ENCODE results near the gene HIVEP3.

The HIVEP3 gene

DNA sequence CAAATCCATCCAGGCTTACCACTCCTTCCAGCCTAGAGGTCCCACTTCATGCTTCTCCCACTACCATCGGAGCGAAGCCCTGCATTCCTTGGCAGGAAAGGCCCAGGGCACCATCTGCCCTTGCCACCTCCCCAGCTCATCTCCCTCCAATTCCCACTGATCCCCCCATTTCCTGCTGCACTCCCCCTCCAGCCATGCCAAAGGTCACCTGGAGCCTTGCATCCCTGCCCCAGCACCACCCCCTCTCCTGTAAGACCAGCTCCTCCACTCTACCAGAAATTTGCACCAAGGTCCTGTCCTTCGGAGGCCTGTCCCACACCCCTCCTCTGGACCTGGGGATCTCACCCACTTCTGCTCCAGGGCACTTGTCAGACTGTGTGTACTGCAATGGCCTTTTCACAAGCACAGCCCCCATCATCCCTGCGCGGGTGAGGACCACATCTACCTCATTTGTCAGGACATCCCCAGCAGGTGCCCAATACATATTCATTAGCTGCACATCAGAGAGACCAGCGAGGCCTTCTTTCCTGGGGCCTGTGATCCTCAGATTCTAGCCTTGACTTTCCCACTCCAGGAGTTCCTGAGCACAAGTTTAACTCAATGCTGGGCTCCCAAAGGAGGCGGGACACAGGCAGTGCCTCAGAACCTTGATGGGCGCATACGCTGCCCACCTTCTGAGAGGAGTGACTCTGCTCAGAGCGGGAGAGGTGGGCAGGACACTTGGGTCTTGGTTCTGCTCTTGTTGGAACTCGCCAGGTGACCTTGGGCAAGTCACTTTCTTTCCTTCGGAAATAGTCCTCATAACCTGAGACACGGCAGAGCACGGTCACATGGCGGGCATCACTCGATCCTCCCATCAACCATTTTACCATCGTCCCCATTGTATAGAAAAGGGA, 384.3 kb downstream of the HIVEP3 start:
- DNase-seq (ENCODE audit: low spot score) = no peak

DNA sequence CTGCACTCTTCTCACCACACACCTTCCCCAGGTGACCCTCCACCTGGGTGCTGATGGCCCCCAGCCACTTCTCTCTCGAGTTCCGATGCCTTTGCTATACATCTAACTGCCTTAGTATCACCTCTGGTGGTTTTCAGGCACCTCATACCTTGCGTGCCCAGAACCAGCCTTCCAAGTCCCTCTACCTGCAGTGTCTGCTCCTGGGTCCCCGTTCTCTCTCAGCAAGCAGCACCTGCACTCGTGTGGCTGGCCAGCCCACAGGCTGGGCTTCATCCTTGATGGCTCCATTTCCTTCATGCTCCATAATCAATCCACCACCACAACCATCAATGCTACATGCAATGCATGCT, 385.0 kb downstream of the HIVEP3 start:
- no peak for DNase-seq (ENCODE audit: low spot score)

DNA sequence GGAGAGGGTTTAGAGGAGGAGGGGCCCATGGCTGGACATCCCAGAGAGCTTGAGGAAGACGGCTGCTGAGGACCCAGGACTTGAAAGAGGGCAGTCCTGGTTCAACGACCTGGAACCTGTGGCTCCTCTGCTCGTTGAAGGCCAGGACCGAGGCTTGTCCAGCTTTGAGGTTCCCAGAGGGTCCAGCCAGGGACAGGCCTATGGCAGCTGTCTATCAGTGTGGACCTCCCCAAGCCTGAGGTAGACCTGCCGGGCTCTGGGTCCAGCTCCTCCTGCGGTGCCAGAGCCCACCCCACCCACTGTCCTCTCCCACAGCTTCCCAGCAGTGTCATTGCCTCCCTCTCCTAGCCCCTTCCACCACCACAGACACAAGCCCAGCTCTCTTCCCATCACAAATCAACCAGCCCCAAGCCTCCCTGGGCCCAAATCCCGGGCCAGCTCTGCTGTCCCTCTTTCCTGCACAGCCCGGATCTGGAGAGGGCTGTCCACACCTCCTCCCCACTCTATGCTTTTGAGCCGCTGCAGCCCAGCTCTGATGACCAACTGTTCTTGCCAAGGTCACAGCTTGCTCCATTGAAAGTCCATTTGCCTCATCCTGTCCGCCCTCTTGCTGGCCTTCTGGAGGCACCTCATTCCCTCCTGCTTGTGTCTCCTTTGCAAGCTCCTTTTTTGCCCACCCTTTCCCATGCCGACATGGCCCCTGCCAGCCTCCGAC, 385.5 kb downstream of the HIVEP3 start:
- no peak for DNase-seq (ENCODE audit: low spot score)

DNA sequence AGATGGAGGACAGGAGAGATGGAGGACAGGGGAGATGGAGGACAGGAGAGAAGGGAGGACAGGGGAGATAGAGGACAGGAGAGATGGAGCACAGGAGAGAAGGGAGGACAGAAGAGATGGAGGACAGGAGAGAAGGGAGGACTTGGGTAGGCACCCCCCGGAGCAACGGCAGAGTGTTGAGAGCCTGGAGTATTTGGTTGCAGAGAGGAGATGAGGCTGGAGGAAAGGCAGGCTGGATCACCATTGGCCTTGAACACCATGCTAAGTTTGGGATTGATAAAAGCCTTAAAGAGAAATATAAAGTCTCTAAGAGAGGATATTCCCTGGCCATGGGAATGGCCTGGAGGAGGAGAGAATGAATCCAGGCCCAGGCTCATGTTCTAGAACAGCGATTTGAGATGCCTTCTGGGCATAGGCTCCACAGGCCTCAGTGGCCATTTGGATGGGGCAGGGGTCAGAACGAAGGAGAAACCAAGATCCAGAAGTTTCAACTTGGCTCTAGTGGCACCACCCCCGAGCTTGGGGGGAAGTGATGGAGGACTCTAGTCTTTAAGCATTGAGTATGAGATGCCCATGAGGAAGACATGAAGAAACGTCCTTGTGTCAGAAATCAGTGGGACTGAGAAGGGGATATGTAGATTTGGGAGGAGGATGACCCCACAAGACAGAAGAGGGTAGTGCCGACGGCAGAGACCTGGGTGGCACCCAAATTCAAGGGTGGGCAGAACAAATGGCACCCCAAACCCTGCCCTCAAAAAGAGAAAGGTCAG, 386.3 kb downstream of the HIVEP3 start:
- DNase-seq (ENCODE audit: low spot score) = no peak

DNA sequence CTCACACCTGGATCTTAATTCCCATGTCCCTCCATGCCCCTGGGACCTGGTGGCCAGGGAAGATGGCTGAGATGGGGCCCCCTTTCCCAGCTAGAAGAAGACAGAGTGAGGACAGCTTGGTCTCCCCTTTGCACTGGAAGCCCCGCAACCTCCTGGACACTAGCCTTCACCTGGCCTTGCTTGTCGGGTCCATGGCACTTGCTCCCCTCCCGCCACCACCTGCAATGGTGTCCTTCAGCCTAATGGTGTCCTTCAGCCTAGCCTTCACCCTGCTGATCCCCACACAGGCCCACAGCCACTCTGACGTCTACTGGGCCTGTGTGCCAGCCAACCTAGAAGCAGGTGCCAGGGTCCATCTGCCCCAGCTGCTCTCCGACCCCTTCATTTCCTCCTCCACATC, 388.3 kb downstream of the HIVEP3 start:
- DNase-seq (ENCODE audit: low spot score) = no peak

DNA sequence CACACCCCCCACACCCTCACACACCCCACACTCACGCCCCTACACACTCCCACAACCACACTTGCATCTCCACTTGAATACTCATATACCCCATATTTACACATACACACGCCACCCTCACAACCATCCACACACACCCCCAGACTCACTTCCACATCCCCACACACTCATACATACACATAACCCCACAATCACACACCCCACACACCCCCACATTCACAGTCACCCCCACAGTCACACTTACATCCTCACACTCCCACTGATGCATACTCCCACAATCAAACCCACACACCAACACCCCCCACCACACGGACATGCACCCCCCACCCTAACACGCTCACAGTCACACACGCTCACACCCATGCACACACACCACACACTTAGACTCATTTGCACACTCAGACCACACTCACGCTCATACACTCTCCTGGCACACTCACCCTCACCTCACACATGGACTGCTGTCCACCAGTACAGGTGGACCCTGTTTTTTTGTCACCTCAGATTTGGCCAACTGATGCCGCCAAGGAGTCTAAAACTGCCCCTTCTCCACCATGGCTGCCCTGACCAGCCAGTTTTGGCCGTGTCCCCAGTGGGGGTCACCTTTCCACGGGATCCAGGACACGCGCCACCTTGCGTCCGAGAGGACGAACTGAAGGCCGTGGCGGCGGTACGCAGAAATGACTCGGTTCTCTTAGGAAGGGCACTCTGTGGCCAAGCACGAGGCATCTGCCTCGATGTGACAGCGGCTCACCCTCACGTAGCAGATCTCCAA, 388.9 kb downstream of the HIVEP3 start:
- no peak for DNase-seq (ENCODE audit: low spot score)

DNA sequence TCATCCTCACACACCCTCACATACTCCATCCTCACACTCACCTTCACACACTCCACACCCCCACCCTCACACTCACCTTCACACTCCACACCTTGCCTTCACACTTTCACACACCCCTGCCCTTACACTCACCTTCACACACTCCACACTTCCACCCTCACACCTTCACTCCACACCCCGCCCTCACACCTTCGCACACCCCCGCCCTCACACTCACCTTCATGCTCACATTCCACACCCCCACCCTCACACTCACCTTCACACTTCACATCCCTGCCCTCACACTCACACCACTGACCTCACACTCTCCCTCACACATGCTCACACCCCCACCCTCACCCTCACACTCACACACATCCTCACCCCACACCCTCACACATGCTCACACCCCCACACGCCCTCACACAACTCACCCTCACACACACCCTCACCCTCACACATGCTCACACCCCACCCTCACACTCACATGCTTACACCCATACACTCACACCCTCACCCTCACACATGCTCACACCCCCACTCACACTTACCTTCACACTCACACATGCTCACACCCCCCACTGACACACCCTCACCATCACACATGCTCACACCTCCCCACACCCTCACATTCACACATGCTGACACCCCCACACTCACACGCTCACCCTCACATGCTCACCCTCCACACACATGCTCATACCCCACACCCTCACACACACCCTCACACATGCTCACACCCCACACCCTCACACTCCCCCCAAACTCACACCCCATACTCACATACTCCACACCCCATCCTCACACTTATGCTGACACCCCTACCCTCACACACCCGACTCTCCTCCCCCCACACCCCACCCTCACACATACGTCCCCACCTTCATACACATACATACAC, 389.8 kb downstream of the HIVEP3 start:
- no peak for DNase-seq (ENCODE audit: low spot score)

DNA sequence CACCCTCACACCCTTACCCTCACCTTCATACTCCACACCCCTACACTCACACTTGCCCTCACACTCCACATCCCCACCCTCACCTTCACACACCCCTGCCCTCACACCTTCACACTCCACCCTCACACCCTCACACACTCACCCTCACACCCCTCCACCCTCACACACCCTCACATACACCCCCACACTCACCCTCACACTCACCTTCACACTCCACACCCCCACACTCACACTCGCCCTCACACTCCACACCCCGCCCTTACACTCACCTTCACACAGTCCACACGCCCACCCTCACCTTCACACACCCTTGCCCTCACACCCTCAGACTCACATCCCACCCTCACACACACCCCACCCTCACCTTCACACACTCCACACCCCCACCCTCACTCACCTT, 390.6 kb downstream of the HIVEP3 start:
- no peak for DNase-seq (ENCODE audit: low spot score)

DNA sequence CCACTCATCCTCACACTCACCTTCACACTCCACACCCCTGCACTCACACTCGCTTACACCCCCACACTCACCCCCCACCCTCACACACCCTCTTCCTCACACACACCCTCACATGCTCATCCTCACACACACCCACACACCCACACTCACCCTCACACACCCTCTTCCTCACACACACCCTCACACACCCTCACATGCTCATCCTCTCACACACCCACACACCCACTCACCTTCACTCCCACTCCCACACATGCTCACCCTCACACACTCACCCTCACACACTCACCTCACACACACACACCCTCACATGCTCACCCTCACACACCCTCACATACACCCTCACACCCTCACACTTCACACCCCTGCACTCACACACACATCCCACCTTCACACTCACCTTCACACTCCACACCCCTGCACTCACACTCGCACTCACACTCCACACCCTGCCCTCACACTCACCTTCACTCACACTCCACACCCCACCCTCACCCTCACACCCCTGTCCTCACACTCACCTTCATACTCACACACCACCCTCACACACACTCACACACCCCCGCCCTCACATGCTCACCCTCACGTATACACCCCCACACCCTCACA, 391.7 kb downstream of the HIVEP3 start:
- no peak for DNase-seq (ENCODE audit: low spot score)

DNA sequence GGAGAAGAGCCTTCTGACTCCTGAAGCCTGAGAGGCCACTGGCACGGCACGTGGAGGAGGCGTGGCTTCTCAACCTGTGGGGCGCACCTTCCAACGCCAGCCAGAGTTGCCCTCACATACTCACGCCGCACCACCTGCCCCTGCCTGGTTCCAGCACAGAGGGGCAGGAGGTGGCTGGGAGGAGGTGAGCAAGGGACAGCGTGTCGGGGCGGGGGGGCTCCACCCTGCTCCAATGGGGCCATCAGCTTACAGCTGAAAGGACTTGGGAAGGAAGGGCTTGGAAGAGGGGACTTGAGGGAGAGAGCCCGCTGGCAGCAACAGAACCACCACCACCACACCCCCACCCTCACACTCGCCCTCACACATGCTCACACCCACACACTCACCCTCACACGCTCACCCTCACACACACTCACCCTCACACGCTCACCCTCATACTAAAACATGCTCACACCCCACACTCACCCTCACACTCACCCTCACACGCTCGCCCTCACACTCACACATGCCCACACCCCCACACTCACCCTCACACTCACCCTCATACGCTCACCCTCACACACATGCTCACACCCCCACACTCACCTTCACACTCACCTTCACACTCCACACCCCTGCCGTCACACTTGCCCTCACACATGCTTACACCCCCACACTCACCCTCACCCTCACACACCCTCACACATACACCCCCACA, 392.7 kb downstream of the HIVEP3 start:
- DNase-seq (ENCODE audit: low spot score) = no peak

DNA sequence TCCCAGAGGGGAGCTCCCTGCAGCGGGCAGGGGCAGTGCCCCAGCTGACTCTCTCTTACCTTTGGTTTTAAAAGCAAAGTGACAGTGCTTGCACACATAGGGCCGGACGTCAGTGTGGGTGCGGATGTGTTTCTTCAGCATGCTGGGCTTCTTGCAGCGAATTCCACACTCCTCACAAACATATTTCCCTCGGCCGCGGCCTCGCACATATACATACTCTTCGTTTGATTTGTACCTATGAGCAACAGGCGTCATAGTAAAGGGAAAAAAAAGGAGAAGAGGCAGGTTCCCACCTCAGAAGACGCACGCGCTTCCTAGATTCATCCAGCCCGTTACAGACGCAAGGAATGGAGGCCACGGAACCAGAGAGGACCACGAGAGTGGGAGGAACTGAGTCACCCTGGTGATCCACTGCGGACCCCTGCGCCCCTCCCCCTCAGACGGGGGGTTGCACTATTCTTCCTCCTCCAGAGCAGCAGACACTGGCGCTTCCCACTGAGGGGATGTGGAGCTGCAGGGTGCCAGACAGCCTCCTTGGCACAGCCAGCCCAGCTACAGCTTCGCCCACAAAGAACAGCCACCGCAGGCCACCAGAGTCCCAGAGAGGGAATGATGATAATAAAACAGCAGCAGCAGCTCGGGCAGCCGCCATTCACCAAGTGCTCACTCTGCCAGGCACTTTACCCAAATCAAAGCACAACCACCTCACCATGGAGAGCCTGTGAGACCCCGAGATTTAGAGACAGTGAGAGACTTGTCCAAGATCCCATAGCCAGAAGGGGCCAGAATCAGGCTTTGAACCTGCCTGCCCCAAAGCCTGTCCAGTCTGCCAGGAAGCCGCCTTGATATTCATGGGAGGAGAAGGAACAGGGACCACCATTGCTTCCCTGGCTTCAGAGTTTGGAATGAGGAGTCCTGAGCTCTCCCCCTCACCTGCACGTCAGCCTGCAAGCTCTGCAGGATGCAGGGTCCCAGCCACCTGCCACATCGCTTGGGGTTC, 393.7 kb downstream of the HIVEP3 start:
- no peak for DNase-seq (ENCODE audit: low spot score)

DNA sequence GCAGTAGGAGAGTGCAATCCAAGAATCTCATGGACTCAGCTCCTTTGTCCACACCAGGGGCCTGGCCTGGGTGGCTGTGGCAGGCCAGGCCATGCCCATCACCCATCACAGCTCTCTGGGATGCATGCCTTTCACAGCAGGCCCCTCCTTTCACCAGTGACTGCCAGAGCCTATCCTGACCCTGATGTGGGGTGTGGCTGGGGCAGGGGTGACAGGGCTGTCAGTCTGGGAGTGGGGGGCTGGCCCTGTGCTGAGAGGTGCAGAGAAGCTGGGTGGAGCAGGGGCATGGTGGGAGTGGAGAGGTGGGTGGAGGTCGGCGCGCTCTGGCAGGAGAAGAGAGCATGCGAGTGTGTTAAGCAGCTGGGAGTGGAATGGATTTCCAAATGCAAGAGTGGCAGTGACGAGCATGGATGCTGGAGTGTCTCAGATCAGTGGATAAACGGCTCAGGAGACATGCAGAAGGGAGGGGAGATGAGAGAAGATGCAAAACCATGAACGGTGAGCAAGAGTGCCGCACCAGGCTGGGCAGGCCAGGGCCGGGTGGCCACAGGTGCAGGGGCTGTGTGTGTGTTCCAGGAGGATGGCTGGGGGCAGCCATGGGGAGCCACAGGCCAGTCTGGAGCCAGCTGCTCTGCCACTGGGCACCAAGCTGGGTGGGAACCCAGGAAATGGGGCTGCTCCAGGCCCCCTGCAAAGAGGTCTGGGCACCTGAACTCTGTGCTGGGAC, 394.6 kb downstream of the HIVEP3 start:
- DNase-seq (ENCODE audit: low spot score) = no peak

DNA sequence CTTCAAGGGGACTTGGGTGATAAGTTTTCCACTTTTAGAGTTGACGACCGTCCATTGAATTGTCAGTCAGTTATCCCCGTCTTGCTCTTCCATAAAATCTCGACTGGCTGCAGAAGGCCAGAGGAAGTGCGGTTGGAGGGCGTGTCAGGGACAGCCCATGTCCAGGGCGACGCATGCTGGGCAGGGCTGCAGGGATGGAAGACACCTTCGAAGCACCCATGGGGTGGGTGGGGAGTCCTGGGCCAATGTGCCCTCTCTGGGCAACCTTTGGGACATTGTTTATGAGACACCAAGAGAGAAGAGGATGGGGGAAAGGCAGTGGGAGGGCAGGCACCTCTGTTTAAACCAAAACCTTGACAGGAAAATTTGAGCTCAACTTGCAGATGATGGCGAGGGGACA, 395.7 kb downstream of the HIVEP3 start:
- no peak for DNase-seq (ENCODE audit: low spot score)

DNA sequence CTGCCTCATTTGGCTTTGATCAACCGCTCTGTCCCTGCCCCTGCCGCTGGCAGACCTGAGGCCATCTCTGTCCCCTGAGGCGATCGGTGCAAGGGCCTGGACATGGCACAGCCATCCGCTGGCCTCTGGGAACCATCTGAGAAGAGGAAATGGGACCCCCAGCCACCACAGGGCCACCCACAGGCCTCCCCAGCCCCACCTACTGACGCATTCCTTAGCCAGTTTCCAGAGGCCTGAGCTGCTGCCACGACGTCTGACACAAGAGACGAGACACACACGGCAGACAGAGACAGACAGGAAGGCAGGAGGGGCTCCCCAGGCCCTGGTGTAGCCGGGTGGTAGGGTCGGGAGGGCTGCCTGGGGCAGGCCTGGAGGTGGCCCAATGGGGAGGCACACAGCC, 397.0 kb downstream of the HIVEP3 start:
- DNase-seq (ENCODE audit: low spot score) = no peak

DNA sequence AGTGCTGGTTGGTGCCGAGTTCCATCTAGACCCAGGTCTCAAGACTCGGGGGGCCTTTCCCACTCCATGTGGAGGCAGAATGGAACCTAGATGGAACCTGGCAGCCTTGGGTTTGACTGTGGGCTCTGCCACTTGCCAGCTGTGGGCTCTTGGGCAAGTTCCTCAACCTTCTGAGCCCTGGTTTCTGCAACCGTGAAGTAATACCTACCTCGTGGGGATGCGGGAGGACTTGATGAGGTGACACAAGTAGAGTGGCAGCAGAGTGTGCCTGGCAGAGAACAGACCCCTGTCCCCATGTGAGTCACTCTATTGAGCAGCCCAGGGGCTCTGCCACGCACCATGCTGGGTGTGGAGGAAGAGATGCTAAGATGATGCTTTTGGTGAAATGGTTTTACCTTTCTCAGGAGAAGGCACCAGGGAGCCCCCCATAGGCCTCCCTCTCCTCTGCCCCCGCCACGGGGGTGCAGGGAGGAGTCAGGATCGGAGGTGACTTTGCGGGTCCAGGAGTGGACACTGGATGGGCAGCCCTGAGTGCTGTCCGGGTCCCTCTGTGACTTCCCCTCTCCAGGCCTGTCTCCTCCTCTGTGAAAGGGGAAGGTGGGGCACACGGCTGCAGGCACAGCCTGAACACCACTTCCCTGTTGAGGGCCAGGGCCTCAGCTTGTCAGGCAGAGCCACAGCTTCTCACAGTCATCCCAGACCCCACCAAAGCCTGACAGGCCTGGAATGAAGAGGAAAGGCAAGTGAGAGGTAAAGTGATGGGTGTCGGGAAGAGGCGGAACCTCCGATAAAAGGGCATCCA, 397.6 kb downstream of the HIVEP3 start:
- DNase-seq (ENCODE audit: low spot score) = no peak

DNA sequence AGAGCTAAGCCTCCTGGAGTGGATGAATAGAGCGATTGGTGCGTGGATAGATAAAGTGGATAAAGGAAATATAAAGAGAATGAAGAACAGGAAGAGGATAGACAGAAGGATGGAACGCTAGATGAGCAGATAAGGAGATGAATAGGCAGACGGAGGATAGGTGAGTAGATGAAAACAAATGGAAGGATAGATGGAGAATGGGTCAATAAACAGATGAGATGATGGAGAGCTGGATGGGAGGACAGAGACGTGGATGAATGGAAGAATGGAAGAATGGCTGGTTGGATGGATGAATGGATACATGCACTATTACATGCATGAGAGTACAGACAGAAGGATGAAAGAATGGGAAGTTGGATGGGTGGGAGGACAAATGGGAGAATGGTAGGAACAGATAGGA, 399.1 kb downstream of the HIVEP3 start:
- no peak for DNase-seq (ENCODE audit: low spot score)

DNA sequence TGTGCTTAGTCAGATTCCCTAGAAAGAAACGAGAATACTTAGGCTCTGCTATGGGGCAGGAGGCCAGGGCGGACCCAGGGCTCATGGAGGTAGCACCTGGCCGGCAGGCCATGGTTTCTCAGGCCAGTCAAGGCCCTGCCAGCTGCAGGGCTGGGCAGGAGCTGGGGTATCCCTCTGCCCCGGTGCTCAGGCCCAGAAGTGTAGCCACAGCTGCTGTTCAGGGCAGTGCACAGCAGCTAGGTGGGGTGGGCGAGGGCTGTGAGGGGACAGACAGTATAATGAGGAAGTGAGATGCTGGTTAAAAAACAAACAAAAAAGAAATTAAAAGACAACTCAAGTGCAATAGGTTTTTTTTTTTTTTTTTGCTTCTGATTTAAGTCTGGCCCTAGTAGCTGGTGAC, 400.3 kb downstream of the HIVEP3 start:
- no peak for DNase-seq (ENCODE audit: low spot score)
